HEK293T (cell line): ENCODE data around the gene POLD2.

Experiments used
- ARNT ChIP-seq: fragments of 450-650 bp; IDR thresholded peaks from 2 replicates; pipeline ENCODE4 v1.6.1; 2017; ENCODE audit warnings: mild to moderate bottlenecking
- BHLHE40 ChIP-seq: fragments of 450-650 bp; IDR thresholded peaks from 2 replicates; pipeline ENCODE4 v1.6.1; 2016; ENCODE audit warnings: mild to moderate bottlenecking, moderate library complexity, borderline replicate concordance
- CTBP1 ChIP-seq: fragments of 450-650 bp; IDR thresholded peaks from 2 replicates; pipeline ENCODE4 v1.6.1; 2016; ENCODE audit warnings: borderline replicate concordance
- ELF4 ChIP-seq: fragments of 450-650 bp; IDR thresholded peaks from 2 replicates; pipeline ENCODE4 v1.6.1; 2017; ENCODE audit warnings: antibody characterized with exemption
- FOXA1 ChIP-seq: fragments of 450-650 bp; IDR thresholded peaks from 2 replicates; pipeline ENCODE4 v1.6.1; 2016; ENCODE audit warnings: mild to moderate bottlenecking
- FOXK2 ChIP-seq: fragments of 450-650 bp; IDR thresholded peaks from 2 replicates; pipeline ENCODE4 v1.6.1; 2016; ENCODE audit warnings: mild to moderate bottlenecking
- FOXM1 ChIP-seq: fragments of 450-650 bp; IDR thresholded peaks from 2 replicates; pipeline ENCODE4 v1.6.1; 2017; ENCODE audit warnings: mild to moderate bottlenecking, borderline replicate concordance
- HDGF ChIP-seq: fragments of 450-650 bp; IDR thresholded peaks from 2 replicates; pipeline ENCODE4 v1.6.1; 2017; ENCODE audit warnings: antibody characterized with exemption, borderline replicate concordance
- L3MBTL2 ChIP-seq: fragments of 450-650 bp; conservative IDR thresholded peaks from 2 replicates; pipeline ENCODE4 v1.6.1; 2016; ENCODE audit warnings: mild to moderate bottlenecking
- SUZ12 ChIP-seq: fragments of 450-650 bp; IDR thresholded peaks from 2 replicates; pipeline ENCODE4 v1.6.1; 2016; ENCODE audit warnings: mild to moderate bottlenecking
- TARDBP ChIP-seq: fragments of 450-650 bp; IDR thresholded peaks from 2 replicates; pipeline ENCODE4 v1.6.1; 2016

DNA sequence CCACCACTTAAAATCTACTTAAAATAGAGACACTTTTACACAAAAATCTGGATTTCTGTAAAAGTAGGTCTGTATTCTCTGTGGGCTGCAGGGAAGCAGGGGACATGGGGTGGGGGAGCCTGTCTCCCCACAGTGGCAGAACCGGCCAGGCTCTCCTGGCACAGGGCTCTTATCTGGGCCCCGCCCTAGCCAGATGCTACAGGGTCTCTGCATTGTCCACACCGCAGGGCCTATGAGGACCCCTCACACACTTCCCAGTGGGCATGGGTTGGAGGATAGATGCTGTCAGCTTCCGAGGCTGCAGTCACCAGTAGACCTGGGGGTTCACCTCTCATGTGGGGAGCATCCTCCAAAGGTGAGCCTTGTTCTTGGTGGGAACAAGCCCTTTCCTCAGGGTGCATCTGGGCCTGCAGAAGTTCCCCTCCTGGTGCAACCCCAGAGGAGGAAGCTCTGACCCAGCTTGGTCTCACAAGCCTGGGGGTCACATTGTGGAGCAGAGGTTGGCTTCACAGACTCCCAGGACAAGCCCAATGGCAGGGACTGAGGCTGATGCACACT is 33.2 kb upstream of the POLD2 start:
- TF ChIP-seq HDGF (no peak), BHLHE40 (no peak), ARNT (no peak), FOXK2 (no peak), L3MBTL2 (no peak), SUZ12 (no peak), ELF4 (no peak), FOXM1 (no peak), FOXA1 (no peak), TARDBP (no peak), CTBP1 (no peak)
